HuH-7.5 (cell line): Measurements from ENCODE around the gene TTC13.

Experiments
- DNase-seq: peaks from one replicate; pipeline ENCODE4 v3.0.0; 2011; ENCODE audit warnings: low spot score

Gene TTC13

DNA sequence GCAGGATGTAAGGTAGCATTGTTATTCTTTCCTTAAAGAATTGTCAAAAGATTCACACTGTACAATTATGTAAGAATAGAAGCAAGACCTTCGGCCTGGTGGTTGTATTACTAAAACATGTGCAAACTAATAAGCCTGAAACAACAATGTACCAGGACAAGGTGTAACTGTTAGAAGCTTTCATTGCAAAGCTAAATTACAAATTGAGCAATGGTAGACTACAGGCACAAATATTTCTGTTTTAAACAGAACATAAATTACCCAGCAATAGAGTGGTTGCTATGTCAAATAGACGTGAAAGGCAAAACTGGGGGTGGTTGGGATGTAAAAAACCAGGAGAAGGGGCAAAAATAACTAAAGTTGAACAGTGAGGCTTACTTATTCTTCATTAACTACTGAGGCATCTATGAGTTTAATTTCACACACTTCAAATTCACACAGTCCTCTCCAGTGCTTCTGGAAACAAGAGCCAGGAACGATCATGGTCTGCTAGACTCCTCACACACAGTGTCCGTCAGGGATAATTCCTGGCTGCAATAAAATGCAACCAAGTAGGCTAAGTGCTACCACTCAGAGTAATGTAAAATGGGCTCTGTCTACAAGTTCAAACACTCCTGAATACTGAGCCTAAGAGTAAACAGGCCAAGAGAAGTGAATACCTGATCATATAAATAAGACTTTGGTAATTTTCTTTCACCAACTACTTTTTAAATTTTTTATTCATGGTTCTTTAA lies 71.0 kb downstream of the TTC13 start:
- DNase-seq, result no peak

DNA sequence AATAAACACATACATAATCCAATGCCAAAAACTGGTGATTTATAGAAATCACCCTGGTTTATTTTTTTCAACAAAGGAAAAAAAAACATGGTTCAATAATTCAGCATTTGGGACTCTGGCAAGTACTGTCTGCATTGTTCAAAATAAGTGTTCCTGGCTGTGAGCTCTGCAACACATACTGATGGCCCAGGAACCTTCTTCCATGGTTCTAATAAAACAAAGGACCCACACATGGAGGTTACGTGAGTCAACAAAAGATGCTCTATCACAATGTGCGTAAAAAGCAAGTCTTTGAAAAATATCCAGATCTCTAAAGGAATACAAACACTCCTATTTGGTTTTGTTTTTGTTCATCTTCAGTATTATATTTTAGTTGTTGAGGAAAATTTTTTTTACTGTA lies 72.4 kb downstream of the TTC13 start:
- DNase-seq, result no peak

DNA sequence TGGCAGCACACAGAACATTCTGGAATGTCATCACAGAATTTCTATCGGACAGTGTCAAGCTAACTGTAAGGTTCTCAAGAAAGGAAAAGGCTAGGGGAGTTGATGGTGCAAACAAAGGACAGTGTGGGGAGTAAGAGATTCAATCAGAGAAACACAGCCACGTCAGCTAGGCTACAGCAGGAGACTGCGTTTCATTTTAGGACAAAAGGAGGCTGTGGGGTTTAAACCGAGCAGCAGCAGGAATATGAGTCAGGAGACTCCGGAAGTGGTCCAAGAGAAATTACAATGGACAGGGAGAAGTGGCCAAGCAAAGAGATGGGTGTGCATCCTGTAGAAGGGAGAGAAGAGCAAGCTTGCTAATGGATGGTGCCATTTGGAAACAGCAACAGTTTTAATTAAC lies 72.9 kb downstream of the TTC13 start:
- DNase-seq, result no peak

DNA sequence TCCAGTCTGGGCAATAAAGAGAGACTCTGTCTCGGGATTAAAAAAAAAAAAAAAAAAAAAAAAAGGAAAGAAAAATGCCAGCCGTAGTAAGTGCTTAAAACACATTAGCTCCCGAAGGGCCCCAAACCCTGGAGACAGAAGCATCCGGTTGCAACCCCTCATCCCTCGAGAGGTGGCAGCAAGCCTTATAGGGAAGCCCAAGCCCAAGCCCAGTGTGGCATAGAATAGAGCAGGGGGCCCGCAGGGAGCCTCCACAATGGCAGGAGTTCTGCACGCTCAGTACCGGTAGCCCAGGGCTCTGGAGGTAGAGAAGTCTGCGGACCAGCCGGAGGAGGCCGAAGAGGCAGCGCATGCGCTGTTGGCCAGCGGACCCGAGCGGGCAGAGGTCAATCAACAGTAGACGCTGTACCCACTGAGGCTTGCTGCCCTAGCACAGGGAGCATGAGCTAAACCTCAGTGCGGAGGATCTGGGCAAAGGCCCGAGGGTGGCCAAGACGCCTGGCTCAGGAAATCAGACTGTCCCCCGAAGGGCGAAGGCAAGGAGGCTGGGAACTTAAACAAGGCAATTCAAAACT lies 76.2 kb downstream of the TTC13 start:
- DNase-seq, result no peak

DNA sequence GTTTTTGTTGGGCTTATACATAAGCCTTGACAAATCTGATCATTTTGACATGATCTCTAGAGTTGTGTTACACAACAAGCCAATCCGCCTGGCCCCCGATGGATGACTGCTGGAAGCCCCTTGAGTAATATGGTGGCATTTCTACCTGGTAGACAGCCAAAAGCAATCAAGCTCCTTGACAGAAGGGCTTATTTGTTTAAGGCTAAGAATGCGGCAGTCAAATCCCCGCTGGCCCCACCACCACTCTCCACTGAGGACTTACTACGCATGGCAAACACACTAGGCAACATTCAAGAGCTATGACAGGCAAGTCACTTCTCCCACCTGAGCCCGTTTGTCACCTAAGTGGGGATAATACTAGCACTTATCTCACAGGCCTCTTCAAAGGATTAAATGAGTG lies 77.0 kb downstream of the TTC13 start:
- no peak for DNase-seq

DNA sequence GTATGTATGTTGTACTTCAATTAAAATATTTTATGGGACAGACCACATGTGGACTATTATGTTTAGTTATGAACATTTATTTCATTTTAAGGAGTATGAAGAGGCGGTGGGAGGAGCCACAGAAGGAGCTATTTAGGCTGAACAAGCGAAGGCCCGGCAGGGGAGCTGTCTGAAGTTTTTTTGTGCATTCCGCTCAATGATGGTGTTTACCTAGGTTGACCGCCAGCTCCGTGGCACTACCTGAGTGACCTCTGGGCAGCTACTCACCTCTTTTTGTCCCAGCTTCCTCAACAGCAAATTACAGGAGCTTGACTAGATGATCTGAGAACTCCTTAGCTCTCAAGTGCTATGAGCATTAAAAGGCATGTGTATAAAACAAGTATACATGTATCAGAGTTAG lies 77.7 kb downstream of the TTC13 start:
- no peak for DNase-seq

DNA sequence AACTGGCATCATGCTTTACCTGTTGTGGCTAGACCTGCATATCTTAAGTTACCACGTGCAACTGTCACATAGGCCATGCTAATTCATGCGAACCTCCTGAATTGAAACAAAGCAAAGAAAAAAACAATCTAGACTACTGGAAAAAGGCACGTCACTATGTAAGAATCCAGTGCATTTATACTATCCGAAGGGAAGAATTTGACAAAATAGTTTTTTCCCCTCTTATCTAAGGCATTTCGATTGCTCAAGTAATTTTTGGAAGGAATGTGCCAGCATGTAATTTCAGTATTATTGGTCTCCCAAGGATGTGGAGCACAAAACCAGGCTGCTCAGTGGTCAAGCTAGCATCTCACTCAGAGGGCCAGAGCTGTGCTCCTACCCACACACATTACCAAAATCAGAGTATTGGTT lies 78.8 kb downstream of the TTC13 start:
- DNase-seq, result no peak

DNA sequence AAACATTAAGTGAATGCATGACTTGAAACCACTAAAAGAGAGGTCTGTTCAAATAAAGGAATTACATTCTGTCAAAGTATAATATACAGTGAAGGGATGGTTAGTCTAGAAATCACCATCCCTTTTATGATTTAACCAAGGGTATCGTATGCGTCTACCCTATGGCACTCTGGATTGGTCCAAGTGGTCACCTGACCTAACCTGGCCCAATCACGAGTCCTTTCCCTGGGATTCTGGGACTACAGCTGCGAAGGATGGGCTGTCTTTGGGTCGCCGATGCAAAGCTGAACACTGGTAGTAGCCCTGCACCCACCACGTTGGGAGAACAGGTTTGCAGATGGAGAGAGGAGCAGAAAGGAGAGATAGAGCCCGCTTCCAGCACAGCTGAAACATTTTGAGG lies 79.9 kb downstream of the TTC13 start:
- no peak for DNase-seq

DNA sequence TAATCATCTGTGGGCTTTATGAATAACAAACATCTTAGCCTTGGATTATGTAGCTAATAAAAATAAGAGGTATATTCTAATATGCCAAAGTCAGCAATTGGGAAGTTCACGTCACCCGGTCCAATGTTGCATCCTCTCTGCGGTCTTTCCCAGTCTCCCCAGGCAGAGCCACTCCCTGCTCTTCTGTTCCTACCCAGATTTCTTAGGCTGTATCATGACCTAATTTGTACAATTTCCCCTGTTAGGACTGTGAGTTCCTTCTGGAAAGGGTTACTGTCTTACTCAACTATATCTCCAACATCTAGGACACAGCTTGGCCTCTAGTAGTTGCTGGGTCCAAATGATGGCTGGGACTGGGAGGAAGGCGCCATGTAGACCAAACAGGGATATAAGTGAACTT lies 80.5 kb downstream of the TTC13 start:
- DNase-seq, result no peak

DNA sequence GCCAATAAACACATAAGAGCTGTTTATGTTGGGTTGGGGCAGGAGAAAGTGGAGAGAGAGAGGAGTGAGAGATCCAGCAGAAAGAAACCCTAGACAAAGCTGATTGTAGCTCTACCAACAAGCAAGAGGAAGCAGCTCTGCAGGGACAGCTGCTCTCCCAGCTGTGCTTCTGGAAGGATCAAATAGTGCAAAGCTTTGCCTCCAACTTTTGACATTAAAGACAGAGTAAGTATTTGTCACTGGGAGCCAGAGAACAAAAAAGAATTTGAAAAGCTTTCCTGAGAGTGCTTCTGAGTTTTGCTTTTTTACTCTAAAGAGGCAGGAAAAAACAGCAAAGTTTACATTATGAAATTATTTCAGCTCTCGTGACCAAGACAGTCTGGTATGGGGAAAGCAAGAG lies 81.9 kb downstream of the TTC13 start:
- DNase-seq, result no peak

DNA sequence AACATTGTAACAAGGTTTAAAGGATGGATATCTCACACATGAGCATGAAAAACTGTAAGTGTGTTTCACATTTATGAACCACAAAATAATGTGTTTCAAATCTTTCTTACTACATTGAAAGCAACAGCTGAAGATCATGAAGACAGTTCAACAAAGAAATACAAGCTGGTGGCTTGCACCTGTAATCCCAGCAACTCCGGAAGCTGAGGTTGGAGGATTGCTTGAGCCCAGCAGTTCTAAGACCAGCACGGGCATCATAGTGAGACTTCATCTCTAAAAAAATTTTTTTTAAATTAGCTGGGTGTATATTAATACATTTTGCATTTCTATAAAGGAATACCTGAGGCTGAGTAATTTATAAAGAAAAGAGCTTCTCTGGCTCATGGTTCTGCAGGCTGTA lies 83.2 kb downstream of the TTC13 start:
- DNase-seq, result no peak

DNA sequence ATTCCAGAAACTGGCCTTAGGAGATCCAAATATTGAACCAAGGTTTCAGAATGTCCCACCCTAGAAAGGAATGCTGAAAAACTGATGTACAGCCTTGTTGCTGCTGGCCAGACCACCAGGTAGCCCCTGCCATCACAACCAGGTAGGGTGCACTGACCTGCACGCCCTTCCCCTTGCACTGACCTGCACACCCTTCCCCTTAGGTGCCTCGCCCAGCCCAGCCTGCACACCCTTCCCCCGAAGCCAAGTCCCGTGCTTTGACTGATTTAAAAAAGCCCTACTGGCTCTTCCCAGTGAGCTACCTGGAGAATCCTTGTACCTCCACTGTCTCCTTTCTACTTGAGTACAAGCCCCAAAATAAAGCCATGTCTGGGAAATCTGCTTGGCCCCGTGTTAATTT lies 84.0 kb downstream of the TTC13 start:
- DNase-seq, result no peak

DNA sequence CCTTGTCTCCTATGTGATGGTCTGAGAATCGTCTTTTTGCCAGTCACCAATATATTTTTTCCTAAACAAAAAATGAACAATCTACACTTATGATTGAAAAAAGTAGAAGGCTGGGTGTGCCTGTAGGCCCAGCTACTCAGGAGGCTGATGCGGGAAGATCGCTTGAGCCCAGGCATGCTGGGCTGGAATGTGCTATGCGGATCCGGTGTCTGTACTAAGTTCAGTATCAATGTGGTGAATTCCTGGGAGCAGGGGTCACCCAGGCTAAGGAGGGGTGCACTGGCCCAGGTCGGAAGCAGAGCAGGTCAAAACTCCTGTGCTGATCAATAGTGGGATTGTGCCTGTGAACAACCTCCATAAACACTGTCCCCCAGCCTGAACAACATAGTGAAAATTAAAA lies 84.6 kb downstream of the TTC13 start:
- no peak for DNase-seq

DNA sequence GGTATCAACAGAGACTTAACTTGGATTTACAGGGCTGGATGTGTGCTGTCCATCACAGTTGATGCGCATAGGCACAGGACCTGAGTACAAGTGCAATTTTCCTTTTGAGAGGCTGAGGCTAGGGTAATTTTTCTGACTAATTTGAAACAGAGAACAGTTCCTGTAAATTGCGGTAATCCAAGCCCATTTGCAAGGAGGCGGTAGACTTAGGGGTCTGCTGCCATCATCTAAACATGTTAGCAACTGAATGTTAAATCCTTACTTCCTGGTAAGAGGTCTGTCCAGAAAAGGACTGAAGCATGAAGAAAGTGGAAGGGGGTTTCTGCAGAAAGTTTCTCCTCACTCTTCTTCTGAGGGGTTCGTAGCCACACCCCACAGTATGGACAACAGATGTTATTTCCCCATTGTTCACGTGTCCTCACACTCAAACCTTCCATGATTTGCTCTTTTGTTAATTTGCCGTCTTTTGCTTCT lies 86.6 kb downstream of the TTC13 start:
- no peak for DNase-seq

DNA sequence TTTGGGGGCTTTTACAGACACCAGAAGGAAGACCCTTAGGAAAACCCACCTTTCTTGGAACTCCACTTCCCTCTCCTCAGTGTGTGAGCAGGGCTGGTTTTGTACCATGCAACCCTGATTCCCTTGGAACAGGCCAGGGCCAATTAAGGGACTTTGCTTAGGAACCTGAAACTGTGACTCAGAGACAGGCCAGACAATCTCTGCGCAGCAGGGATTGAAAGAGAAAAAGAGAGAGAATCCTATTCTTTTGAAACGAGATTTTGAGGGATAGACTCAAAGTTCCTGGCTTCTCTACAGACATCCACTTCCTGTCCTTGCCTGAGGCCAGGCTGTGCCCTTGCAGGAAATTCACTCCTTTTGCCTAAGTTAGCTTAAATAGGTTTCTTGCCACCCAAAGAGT lies 87.2 kb downstream of the TTC13 start:
- DNase-seq, result no peak

DNA sequence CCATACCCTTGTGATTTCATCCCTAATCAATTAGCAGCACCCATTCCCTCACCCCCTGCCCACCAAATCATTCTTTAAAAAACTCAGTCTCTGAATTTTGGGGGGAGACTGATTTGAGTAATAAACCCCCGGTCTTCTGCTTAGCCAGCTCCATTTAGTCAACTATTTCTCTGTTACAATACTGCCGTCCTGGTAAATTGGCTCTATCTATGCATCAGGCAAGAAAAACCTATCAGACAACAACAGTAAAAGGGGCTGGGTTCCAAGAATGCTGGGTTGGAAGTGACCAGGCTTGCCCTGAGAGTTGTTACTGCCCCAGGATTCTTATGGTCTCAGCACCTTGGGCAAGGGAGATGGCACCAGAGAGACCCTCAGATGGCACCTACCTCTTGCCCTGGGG lies 94.0 kb downstream of the TTC13 start:
- DNase-seq, result no peak

DNA sequence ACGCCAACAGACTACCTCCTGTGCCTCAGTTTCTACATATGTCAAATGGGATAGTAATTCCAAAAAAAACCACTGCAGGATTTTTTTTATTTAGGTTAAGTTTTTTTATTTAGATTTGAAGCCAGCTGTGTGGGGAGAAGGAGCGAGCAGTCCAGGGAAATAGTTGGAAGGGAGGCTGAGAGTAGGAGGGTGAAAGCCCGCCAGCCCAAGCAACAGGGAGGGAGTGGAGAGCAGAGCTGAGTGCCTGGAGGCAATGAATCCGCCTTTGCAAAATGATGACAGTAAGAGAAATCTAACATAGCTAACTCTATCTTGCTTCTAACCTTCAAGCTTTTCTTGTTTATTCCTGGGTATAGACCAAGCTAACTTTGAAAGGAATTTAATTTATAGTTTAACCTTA lies 94.7 kb downstream of the TTC13 start:
- no peak for DNase-seq

DNA sequence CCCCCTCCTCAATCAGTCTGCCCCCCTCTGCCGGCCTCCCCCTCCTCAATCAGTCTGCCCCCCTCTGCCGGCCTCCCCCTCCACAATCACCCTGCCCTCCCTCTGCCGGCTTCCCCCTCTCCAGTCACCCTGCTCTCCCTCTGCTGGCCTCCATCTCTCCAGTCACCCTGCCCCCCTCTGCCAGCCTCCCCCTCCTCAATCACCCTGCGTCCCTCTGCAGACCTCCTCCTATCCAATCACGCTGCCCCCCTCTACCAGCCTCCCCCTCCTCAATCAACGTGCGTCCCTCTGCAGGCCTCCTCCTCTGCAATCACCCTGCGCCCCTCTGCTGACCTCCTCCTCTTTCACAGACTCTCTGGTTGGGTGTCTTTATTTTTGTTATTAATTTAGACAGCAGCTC lies 98.9 kb downstream of the TTC13 start:
- no peak for DNase-seq

DNA sequence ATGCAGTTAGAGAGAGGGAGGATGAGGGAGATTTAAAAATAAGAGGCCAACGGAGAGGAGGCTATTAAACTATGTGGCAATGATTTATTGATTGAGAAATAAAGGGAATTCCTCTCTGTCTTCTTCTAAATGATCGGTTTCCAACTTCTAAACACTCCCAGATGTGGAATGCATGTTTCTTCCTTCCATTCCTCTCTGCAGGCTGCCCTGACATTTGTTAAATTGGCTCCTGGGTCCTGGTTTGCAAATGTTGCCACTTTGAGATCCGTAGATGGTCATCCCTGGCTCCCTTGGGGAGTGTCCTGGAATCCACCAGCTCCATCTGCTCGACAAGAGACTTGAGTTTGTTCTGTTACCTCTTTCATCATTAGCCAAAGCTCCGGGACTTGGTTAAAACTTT lies 100.1 kb downstream of the TTC13 start:
- DNase-seq, result no peak

DNA sequence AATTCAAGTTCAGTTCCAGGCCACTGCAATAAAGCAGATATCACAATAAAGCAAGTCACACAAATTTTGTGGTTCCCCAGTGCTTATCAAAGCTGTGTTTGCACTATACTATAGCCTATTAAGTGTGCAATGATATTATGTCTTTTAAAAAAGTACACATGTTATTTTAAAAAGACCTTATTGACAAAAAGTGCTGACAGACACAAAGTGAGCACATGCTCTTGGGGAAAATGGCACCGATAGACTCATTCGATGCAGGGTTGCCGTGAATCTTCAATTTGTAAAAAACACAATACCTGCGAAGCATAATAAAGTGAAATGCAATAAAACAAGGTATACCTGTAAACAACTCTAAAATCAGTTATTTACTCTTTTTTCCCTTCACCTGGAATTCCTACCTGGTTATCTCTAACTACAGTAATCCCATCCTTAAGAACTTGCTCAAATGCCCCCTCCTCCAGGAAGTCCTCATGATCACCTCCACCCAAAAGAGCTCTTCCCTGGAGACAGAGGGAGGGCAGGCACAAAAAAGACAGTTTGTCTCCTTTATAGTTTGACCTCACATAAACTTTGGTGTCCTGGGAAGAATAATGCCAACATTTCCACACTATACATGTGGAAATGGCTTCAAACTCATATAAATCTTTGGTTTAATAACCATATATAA lies 100.6 kb downstream of the TTC13 start:
- no peak for DNase-seq

DNA sequence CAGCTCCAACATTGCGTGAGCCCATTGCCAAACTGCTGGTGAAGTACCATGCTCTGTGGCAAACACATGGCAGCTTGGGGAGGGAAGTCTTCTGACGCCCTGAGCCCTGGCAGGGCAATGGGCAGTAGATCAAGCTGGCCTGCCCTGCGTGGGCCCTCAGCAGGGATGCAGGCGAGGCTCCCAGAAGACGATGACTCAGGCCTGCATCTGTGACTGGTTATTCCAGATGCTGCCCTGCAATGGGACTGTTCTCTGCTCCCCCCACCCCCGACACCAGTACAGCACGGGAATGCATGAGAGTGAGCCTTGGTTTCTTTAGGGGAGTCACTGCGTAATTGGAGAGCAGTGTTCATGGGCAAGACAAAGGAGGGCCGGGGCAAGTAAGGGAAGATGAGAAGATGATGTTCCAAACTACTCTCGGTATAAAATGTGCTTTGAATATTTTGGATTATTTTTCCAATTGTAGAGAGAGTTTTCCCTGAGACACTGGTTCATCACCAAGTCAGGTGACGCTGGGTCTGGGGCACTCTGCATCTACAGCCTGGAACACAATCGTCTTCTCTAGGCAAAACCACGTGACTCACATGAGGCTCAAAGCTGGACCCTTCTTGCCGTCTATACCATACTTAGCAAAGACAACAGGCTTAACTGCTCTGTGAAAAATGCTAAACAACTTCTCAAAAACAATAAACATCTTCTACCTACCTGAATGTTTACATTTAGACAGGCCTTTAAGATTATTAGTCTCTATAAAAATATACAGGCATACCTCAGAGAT lies 101.3 kb downstream of the TTC13 start:
- DNase-seq, result no peak

DNA sequence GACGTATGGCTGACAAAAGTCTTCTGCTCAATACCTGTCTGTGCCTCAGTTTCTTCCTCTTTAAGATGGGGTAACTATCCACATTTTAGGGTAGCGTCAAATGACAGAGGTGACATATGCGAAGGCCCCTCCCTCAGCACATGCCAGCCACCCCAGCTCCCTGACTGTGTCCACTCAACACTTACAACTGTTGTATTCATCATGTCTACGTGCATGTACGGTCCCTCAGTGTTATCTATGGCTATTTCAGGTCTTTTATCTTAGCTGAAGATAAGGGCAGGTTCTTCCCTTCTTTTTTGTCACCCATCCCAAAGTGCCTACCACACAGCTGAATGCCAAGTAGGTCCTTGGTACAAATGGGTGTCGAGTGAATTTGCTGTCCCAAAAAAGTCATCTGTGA lies 102.0 kb downstream of the TTC13 start:
- no peak for DNase-seq

DNA sequence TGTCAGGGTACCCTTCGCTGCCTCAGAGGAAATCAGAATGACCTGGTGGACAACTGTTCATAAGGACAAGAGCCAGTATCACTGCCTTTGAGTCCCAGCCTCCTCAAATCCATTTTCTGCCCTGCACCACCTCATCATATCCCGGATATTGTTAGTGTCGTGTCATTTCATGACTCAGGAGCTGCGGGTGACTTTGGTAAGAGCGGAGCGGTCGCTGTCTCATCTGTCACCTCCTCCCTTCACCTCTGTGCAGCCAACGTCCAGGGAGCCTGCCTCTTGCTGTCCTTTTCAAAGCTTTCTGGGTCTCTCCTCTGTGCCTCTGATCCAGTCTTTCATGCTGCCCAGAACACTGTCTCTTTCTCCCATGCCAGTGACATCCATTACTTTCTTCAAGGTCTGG lies 103.3 kb downstream of the TTC13 start:
- no peak for DNase-seq
